Transverse colon (tissue), 3 donors: Measurements from ENCODE around the gene SCD5.

ENCODE experiments used
- EP300 ChIP-seq: sonication (generic); formaldehyde crosslinking; IDR thresholded peaks from one replicate; pipeline ENCODE4 v1.6.1; 2017; ENCODE audit warnings: antibody characterized with exemption, low read depth
- POLR2A ChIP-seq: fragments of 450-650 bp; IDR thresholded peaks from one replicate; pipeline ENCODE4 v1.6.1; 2016; ENCODE audit warnings: antibody characterized with exemption, mild to moderate bottlenecking, moderate library complexity
- TF ChIP-seq, protein P1 (sequence below), 5 experiments: fragments of 200-600 bp in 3 of 5; fragments of 450-650 bp in 2 of 5; sonication (generic) in 3 of 5; IDR thresholded peaks; 1 replicate in 2 of 5; 2 replicates in 3 of 5; pipeline ENCODE4 v1.5.1; 2016 to 2017; ENCODE audit warnings: antibody characterized with exemption in 5 of 5, inconsistent platforms in 3 of 5, mild to moderate bottlenecking in 2 of 5, moderate library complexity in 1 of 5

DNA sequence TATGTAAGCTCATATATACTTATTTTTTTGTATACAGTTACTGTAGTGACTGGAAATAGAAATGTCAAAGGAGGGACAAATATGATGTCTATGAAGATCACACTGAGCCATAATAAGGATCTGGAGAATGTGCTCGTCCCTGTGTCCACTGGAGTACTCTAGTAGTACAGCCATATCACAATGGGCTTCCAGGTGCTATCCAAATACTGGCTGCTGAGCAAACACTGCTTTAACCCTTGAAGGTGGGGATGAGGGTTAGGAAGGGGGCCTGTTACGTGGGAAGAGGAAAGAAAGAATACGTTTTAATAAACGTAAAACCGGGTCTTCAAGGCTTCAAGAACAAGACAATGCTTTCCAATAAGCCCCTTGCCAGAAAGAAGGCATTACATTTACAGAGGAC, 207.0 kb downstream of the SCD5 start:
- TF ChIP-seq POLR2A: no peak
- TF ChIP-seq, protein P1, sequence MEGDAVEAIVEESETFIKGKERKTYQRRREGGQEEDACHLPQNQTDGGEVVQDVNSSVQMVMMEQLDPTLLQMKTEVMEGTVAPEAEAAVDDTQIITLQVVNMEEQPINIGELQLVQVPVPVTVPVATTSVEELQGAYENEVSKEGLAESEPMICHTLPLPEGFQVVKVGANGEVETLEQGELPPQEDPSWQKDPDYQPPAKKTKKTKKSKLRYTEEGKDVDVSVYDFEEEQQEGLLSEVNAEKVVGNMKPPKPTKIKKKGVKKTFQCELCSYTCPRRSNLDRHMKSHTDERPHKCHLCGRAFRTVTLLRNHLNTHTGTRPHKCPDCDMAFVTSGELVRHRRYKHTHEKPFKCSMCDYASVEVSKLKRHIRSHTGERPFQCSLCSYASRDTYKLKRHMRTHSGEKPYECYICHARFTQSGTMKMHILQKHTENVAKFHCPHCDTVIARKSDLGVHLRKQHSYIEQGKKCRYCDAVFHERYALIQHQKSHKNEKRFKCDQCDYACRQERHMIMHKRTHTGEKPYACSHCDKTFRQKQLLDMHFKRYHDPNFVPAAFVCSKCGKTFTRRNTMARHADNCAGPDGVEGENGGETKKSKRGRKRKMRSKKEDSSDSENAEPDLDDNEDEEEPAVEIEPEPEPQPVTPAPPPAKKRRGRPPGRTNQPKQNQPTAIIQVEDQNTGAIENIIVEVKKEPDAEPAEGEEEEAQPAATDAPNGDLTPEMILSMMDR (IDR thresholded peaks at IDR 0.05): no peak
- TF ChIP-seq EP300: no peak
